GM19099 (cell line): ENCODE measurements around the gene OR2V1.

Experiments
- POLR2A ChIP-seq: IDR thresholded peaks from 3 replicates; pipeline ENCODE4 v1.6.1; 2011; ENCODE audit warnings: low read depth; ENCODE audit not compliant: insufficient read length; ENCODE audit errors: extremely low read depth

Gene OR2V1

GRCh38 chr5:181136361-181136955 is 5.5 kb upstream of the OR2V1 start:
- no peak for TF ChIP-seq POLR2A

- no peak for TF ChIP-seq POLR2A
Measured at GRCh38 chr5:181134259-181134658, 3.3 kb upstream of the OR2V1 start.

GRCh38 chr5:181133610-181134231 is 2.8 kb upstream of the OR2V1 start:
- TF ChIP-seq POLR2A: no peak

GRCh38 chr5:181133083-181133482 is 2.1 kb upstream of the OR2V1 start:
- no peak for TF ChIP-seq POLR2A

GRCh38 chr5:181131514-181131913 is 545 bp upstream of the OR2V1 start:
- TF ChIP-seq POLR2A: no peak

- TF ChIP-seq POLR2A: no peak
Measured at GRCh38 chr5:181129601-181130000, 1.4 kb downstream of the OR2V1 start.

GRCh38 chr5:181127907-181128626 is 2.9 kb downstream of the OR2V1 start:
- TF ChIP-seq POLR2A: no peak

GRCh38 chr5:181127456-181127855 is 3.5 kb downstream of the OR2V1 start:
- no peak for TF ChIP-seq POLR2A

- no peak for TF ChIP-seq POLR2A
Measured at GRCh38 chr5:181126841-181127240, 4.1 kb downstream of the OR2V1 start.

GRCh38 chr5:181124526-181124925 is 6.4 kb downstream of the OR2V1 start:
- TF ChIP-seq POLR2A: no peak

- TF ChIP-seq POLR2A: no peak
Measured at GRCh38 chr5:181121675-181122561, 9.1 kb downstream of the OR2V1 start.

GRCh38 chr5:181120761-181121160 is 10.2 kb downstream of the OR2V1 start:
- TF ChIP-seq POLR2A: no peak

- TF ChIP-seq POLR2A: no peak
Measured at GRCh38 chr5:181120306-181120705, 10.7 kb downstream of the OR2V1 start.

- TF ChIP-seq POLR2A: no peak
Measured at GRCh38 chr5:181119105-181119504, 11.9 kb downstream of the OR2V1 start.

- TF ChIP-seq POLR2A: no peak
Measured at GRCh38 chr5:181118369-181118768, 12.6 kb downstream of the OR2V1 start.
